H7 (cell line): ENCODE measurements around the gene KPNA6. TPM values are rescaled to one million over a fixed set of nuclear protein-coding genes. Genes with fewer than 3 reads are reported as not detected.
"Not testable (repeated sequence)": the region's sequence is repeated elsewhere in the genome, so short reads cannot be mapped to it uniquely, and the experiment has no call there.

ENCODE experiments used
- DNase-seq: peaks from one replicate; pipeline ENCODE4 v3.0.0; 2012
- H3K27me3 ChIP-seq: 2 replicates; pipeline ENCODE4 v1.6.0; 2011; ENCODE audit warnings: mild to moderate bottlenecking, low read length; ENCODE audit not compliant: control insufficient read depth, insufficient read depth
- H3K36me3 ChIP-seq: replicated peaks from 2 replicates; pipeline ENCODE4 v1.5.1; 2011; ENCODE audit warnings: low read length; ENCODE audit not compliant: control insufficient read depth, insufficient read depth
- H3K4me3 ChIP-seq: 2 replicates; pipeline ENCODE4 v1.5.1; 2011; ENCODE audit warnings: low read depth, mild to moderate bottlenecking, control low read depth, low read length, moderate library complexity; ENCODE audit not compliant: insufficient read depth
- total RNA-seq: library from RNA; depleted of rRNA; stranded (reverse); fragments of >200 nt; shearing (Covaris generic); gene quantifications from 2 replicates; pipeline ENCODE4 v1.2.3, GENCODE V29; 2014

Gene KPNA6
- total RNA-seq, 1 experiment from 2014 or later = 101 TPM

DNA sequence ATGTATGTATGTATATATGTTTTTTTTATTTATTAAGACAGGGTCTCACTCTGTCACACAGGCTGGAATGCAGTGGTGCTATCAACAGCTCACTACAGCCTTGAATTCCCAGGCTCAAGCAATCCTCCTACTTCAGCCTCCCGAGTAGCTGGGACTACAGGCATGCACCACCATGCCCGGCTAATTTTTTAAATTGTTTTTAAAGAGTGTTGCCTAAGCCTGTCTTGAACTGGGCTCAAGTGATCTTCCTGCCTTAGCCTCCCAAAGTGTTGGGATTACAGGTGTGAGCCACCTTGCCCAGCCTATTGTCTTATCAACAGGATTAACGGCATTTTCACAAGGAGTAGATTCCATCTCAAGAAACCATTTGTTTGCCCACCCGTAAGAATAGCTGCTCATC is 5.6 kb downstream of the KPNA6 start:
- not testable (repeated sequence) for H3K4me3 ChIP-seq, H3K27me3 ChIP-seq, H3K36me3 ChIP-seq, DNase-seq

DNA sequence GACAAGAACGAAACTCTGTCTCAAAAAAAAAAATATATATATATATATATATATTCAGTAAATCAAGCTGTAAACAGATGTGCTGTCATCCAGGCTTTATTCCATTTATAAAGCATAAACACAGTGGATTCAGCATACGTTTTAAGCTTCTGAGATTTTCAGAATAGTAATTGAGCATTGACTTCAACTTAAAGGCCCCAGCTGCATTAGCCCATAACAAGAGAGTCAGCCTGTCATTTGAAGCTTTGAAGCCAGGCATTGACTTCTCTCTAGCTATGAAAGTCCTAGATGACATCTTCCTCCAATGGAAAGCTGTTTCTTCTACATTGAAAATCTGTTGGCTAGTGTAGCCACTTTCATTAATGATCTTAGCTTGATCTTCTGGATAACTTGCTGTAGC is 6.6 kb downstream of the KPNA6 start:
- no peak for DNase-seq
- Histone ChIP-seq H3K36me3 (no peaks in the 10 kb centered on the region), H3K27me3 (no peaks in the 10 kb centered on the region), H3K4me3 (no peak overlapping the region)

- no peaks in the 10 kb centered on the region for H3K27me3 ChIP-seq
- H3K36me3 ChIP-seq = no peaks in the 10 kb centered on the region
- no peak for DNase-seq
- no peak overlapping the region for H3K4me3 ChIP-seq
These were observed 7.6 kb downstream of the KPNA6 start for GRCh38 chr1:32115496-32115895.

DNA sequence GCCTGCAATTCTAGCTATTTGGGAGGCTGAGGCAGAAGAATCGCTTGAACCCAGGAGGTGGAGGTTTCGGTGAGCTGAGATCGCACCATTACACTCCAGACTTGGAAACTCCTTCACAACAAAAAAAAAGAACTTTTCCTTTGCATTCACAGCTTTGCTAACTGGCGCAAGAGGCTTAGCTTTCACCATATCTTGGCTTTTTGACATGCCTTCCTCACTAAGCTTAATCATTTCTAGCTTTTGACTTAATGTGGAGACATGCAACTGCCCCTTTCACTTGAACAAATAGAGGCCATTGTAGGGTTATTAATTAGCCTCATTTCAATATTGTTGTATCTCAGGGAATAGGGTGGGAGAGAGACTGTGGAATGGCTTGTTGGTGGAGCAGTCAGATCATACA is 8.7 kb downstream of the KPNA6 start:
- DNase-seq = no peak
- no peak overlapping the region for H3K4me3 ChIP-seq

DNA sequence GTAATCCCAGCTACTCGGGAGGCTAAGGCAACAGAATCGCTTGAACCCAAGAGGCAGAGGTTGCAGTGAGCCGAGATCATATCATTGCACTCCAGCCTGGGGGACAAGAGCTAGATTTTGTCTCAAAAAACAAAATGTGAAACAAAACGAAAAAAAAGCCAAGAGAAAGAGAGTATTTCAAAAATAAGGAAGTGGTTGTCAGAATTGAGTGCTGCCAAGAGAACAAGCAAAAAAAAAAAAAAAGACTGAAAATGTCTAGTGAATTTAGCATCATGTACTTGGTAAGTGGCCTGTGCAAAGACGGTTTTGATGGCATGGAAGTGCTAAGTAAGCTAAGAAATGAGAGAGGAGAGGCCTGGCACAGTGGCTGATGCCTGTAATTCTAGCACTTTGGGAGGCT is 14.3 kb downstream of the KPNA6 start:
- Histone ChIP-seq H3K36me3 (no peaks in the 10 kb centered on the region; the same call in 1 of the 2 replicates), H3K27me3 (no peaks in the 10 kb centered on the region), H3K4me3 (no peak overlapping the region)
- DNase-seq = no peak

More for the DNA sequence above, 8.7 kb downstream of the KPNA6 start:
- H3K27me3 ChIP-seq = no peaks in the 10 kb centered on the region
- H3K36me3 ChIP-seq = no peaks in the 10 kb centered on the region

- not testable (repeated sequence) for H3K4me3 ChIP-seq, H3K27me3 ChIP-seq, DNase-seq, H3K36me3 ChIP-seq
These were observed 15.5 kb downstream of the KPNA6 start for GRCh38 chr1:32123361-32123760.

DNA sequence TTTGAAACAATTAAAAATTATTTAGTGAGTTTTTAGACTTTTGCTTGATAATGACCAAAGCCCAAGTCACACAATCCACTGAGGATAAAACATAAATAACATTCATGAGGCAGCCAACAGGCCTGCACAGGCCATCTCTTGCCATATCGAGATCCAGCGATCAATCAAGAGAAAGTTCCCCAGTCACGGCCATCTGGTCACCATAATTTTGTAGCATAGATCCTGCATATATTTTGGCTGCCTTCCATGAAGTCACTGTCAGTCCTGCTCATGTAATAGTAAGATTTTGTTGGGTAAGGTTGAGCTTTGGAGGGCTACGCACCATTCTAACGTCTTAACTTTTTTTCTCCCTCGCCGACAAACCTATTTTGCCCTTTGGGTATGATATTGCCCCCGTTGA is 17.5 kb downstream of the KPNA6 start:
- no peak for DNase-seq
- no peak overlapping the region for H3K4me3 ChIP-seq
- H3K36me3 ChIP-seq = no peaks in the 10 kb centered on the region; the same call in 1 of the 2 replicates
- no peaks in the 10 kb centered on the region for H3K27me3 ChIP-seq

GRCh38 chr1:32126770-32127169 is 18.9 kb downstream of the KPNA6 start:
- Histone ChIP-seq H3K27me3 (no peaks in the 10 kb centered on the region), H3K36me3 (no peaks in the 10 kb centered on the region; the same call in 1 of the 2 replicates), H3K4me3 (no peak overlapping the region)
- DNase-seq = no peak

DNA sequence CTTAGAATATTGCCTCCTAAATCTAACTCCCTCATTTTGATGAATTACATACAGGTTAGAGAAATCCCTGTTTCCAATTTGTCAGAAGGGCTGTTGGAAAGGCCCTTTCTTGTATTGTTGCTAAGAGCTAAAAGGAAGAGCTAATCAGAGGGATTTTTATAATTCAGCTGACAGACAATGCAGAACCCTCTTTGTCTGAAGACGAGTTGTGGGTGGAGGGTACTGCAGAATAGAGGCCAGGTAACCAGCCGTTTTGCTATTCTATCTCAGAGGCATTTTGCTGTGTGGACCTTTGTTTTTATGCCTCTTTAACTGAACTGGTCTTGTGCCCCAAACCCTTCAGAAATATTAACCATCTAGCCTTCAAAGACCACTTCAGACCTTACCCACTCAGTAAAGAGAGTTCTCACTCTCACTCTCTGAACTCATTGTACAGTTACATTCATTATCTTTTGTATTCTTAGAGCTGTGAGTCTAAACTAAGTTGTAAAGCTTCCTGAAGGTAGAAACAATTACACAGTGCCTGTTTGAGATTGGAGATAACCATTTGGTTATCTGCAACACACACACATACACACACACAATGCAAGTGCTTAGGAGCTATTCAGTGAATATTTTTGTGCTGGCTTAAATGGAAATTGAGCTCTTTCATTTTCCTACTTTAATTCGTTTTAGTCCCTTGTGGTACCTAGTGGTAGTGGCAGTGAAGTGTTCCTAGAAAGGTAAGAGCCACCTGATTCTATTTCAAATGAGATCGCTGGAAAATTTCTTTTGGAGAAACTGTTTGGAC is 19.7 kb downstream of the KPNA6 start:
- H3K4me3 ChIP-seq = no peak overlapping the region
- DNase-seq = no peak

DNA sequence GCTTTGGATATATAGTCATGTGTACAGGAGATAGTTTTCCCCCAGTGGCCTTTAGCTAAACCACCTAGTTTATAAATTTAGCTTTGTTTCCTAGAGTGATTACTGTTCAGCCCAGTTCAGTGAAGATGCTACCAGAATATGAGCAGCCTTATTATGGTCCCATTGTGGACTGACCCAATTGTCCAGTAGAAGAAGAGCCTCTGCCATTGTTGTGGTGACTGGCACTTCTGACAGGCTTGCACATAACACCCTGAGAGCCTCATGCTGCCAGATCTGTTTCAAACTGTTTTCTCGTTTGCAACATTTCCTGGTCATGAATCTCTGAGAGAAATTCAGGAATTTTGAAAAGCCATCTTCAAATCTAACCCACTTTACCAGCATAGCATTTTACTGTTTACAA is 20.6 kb downstream of the KPNA6 start:
- no peak for DNase-seq
- no peaks in the 10 kb centered on the region for H3K27me3 ChIP-seq
- H3K4me3 ChIP-seq = no peak overlapping the region
- H3K36me3 ChIP-seq = no peaks in the 10 kb centered on the region; the same call in 1 of the 2 replicates

More for the DNA sequence above, 19.7 kb downstream of the KPNA6 start:
- Histone ChIP-seq H3K27me3 (no peaks in the 10 kb centered on the region), H3K36me3 (no peaks in the 10 kb centered on the region; the same call in 1 of the 2 replicates)

- Histone ChIP-seq H3K4me3 (no peak overlapping the region), H3K36me3 (no peaks in the 10 kb centered on the region; the same call in 1 of the 2 replicates), H3K27me3 (no peaks in the 10 kb centered on the region)
- DNase-seq = no peak
These were observed 21.1 kb downstream of the KPNA6 start for GRCh38 chr1:32128964-32129363.

- not testable (repeated sequence) for H3K4me3 ChIP-seq, DNase-seq, H3K27me3 ChIP-seq, H3K36me3 ChIP-seq
These were observed 26.1 kb downstream of the KPNA6 start for GRCh38 chr1:32133950-32134280.

DNA sequence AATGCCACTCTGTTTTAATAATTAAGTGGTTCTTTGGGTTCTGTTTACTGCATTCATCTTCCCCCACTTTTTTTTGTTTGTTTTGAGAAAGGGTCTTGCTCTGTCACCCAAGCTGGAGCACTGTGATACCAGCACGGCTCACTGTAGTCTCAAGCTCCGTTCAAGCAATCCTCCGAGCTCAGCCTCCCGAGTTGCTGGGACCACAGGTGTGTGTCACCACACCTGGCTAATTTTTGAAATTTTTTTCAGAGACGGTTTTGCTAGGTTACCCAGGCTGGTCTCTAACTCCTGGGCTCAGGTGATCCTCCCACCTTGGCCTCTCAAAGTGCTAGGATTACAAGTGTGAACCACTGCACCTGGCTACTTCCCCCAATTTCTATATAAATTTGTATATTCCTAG is 29.3 kb downstream of the KPNA6 start:
- no peak overlapping the region for H3K4me3 ChIP-seq
- H3K36me3 ChIP-seq = no peaks in the 10 kb centered on the region
- DNase-seq = no peak
- no peaks in the 10 kb centered on the region for H3K27me3 ChIP-seq

- no peak for DNase-seq
- Histone ChIP-seq H3K27me3 (no peaks in the 10 kb centered on the region), H3K36me3 (no peaks in the 10 kb centered on the region), H3K4me3 (no peak overlapping the region)
These were observed 31.1 kb downstream of the KPNA6 start for GRCh38 chr1:32138965-32139364.

- Histone ChIP-seq H3K36me3 (no peaks in the 10 kb centered on the region), H3K27me3 (no peaks in the 10 kb centered on the region), H3K4me3 (no peak overlapping the region)
- no peak for DNase-seq
These were observed 34.8 kb downstream of the KPNA6 start for GRCh38 chr1:32142446-32143301.
